Heart left ventricle (tissue), 16 donors: ENCODE data around the gene WRAP53. TPM values are rescaled to one million over a fixed set of nuclear protein-coding genes. Genes with fewer than 3 reads are reported as not detected.

Source experiments
- ATAC-seq, 4 donors: fragments of 200-7000 bp; cut with Tn5 transposase; one replicate each; pipeline ENCODE4 v1.9.1; 2020 to 2022; ENCODE audit warnings: moderate library complexity in 4 of 4, mild to moderate bottlenecking in 3 of 4, moderate number of reproducible peaks in 1 of 4
- DNase-seq, 5 donors: peaks; one replicate each; pipeline ENCODE4 v3.0.0-alpha.2; 2020
- H3K27ac ChIP-seq, 12 donors: fragments of 200-600 bp; sonication (generic) in 4 of 12; one replicate each; pipeline versions ENCODE4 v1.5.0 to v1.8.0; 2016 to 2022; ENCODE audit warnings: mild to moderate bottlenecking in 2 of 12
- H3K27me3 ChIP-seq, 9 donors: fragments of 200-600 bp; sonication (generic) in 2 of 9; one replicate each; pipeline versions ENCODE4 v1.5.1 to v1.8.0; 2016 to 2022; ENCODE audit warnings: mild to moderate bottlenecking in 3 of 9
- H3K36me3 ChIP-seq, 9 donors: fragments of 200-600 bp; sonication (generic) in 2 of 9; one replicate each; pipeline versions ENCODE4 v1.5.0 to v1.8.0; 2018 to 2022; ENCODE audit warnings: mild to moderate bottlenecking in 2 of 9
- H3K4me1 ChIP-seq, 12 donors: fragments of 200-600 bp; sonication (generic) in 4 of 12; one replicate each; pipeline versions ENCODE4 v1.5.0 to v1.8.0; 2016 to 2022; ENCODE audit warnings: mild to moderate bottlenecking in 3 of 12
- H3K4me3 ChIP-seq, 12 donors: fragments of 200-600 bp; sonication (generic) in 4 of 12; one replicate each; pipeline versions ENCODE4 v1.5.0 to v1.8.0; 2017 to 2022; ENCODE audit warnings: mild to moderate bottlenecking in 9 of 12, moderate library complexity in 4 of 12
- H3K9me3 ChIP-seq, 12 donors: fragments of 200-600 bp; sonication (generic) in 4 of 12; one replicate each; pipeline versions ENCODE4 v1.5.0 to v1.8.0; 2016 to 2022; ENCODE audit warnings: mild to moderate bottlenecking in 1 of 12
- CTCF ChIP-seq, 12 donors: fragments of 200-600 bp; sonication (generic) in 4 of 12; IDR thresholded peaks; one replicate each; pipeline versions ENCODE4 v1.5.0 to v1.8.0; 2018 to 2022; ENCODE audit warnings: antibody characterized with exemption in 12 of 12, mild to moderate bottlenecking in 5 of 12
- POLR2A ChIP-seq, 2 donors: fragments of 450-650 bp; IDR thresholded peaks; one replicate each; pipeline ENCODE4 v1.6.1; 2017; ENCODE audit warnings: antibody characterized with exemption in 2 of 2, mild to moderate bottlenecking in 2 of 2, moderate library complexity in 2 of 2
- WGBS, 4 donors: extraction: QIAGEN DNeasy Blood & Tissue Kit in 2 of 4; methylation state at CpG; one replicate each; pipeline versions ENCODE4 v1.1.5 to v1.1.7; 2013 to 2018; 5-methylcytosine and 5-hydroxymethylcytosine counted together
- intact Hi-C, 10 donors: fragments of 100-400 bp; cut with DNase I; formaldehyde crosslinking; loops; one replicate each; pipeline versions ENCODE4 v1.11.1 to v1.14.2; 2022
- polyA plus RNA-seq, 2 donors: library from polyadenylated mRNA; stranded (reverse); fragments of 200-250 nt; gene quantifications; one replicate each; pipeline ENCODE4 v1.2.3, GENCODE V29; 2013
- total RNA-seq, 9 donors: library from RNA; depleted of rRNA in 2 of 9; stranded (reverse); fragments of >200 nt in 2 of 9; fragmentation: NEBNext Ultra II Directional in 3 of 9; extraction: Animal tissue kit (Norgen Biotek cat#: 25700) in 3 of 9; gene quantifications; one replicate each; pipeline versions ENCODE4 v1.1.0 to v1.2.4, GENCODE V29; 2016 to 2023
- donor health status: ischemic (EF 13 %, LVEDD 7.1; RV severe dilation, severe dysfunction).
- donor health status: healthy with polysubstance abuse.
- donor health status: DM: no; HTN: yes; CAD: no.
- donor health status: DM: no; HTN: no; CAD: no.
- donor health status: ischemic (EF 25% LVEDD 6.9; RV normal size, moderate dysfunction).
- donor health status: ischemic (EF 25% LVEDD 5.7; RV mildly dilated, moderate dysfunction).
- donor health status: healthy.
- donor health status: DM: yes; HTN: yes; CAD: no.
- donor health status: ischemic (EF 35%, LVEDD 5.7; RV mildly dilated, moderate dysfunction).
- donor health status: nonischemic (EF 11% LVEDD 7.7; RV severe dilation, severe dysfunction).
- donor health status: DM: yes; HTN: yes; CAD: no.
- donor health status: PGD.
- donor health status: ischemic (EF 29% LVEDD 5.4; RV normal size, mild dysfunction).
- donor health status: nonischemic (EF 23%, LVEDD 6.1; RV moderate dilation, normal function).

Gene WRAP53
- total and polyA plus RNA-seq, 11 donors = 3.7 to 12.0 (median 5.0) TPM

GRCh38 chr17:7697828-7698588 is 9.7 kb downstream of the WRAP53 start:
- 96 to 99% (median 96%) methylated on average over 4 of the region's 4 CpGs for WGBS, 4 donors
- H3K36me3 ChIP-seq = peaks cover 0 to 48% (median 24%) of the 10 kb centered on the region in 9 donors

DNA sequence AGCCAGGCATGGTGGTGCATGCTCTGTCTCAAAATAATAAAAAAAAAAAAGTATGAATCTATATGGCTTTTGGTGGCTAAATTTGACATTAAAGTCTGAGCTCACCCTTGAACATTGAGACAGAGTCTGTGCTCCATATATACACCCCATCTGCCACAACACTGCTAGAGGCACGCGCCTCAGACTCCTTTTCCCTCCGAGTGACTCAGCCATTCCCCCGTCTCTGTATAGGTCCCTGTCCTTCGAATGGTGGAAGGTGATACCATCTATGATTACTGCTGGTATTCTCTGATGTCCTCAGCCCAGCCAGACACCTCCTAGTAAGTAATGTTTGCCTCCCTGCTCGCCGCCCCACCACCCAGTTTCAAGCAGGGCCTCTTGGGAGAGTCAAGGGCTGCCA is 12.2 kb downstream of the WRAP53 start:
- DNase-seq (no peak), ATAC-seq (no peak)
- 96 to 98% (median 96%) methylated on average over 7 of the region's 7 CpGs for WGBS, 4 donors
- intact Hi-C loops = no loop called here
- peaks cover 11 to 21% (median 19%) of the 10 kb centered on the region in 9 donors for H3K27me3 ChIP-seq
- H3K27ac ChIP-seq = no peak overlapping the region
- H3K36me3 ChIP-seq = peaks cover 0 to 27% (median 16%) of the 10 kb centered on the region in 9 donors
- H3K4me1 ChIP-seq = peaks cover 5 to 23% (median 13%) of the 10 kb centered on the region in 12 donors
- TF ChIP-seq POLR2A (IDR thresholded peaks at IDR 0.05) (no peak), CTCF (IDR thresholded peaks at IDR 0.05) (no peak)
- no peak overlapping the region for H3K4me3 ChIP-seq
- H3K9me3 ChIP-seq = no peaks in the 10 kb centered on the region

More at GRCh38 chr17:7697828-7698588, 9.7 kb downstream of the WRAP53 start:
- ATAC-seq (no peak), DNase-seq (no peak)
- H3K9me3 ChIP-seq = no peaks in the 10 kb centered on the region
- H3K27ac ChIP-seq = no peak overlapping the region
- H3K4me1 ChIP-seq = no peaks in the 10 kb centered on the region
- intact Hi-C loops = no loop called here
- H3K4me3 ChIP-seq = no peak overlapping the region
- no peaks in the 10 kb centered on the region for H3K27me3 ChIP-seq
- TF ChIP-seq CTCF (IDR thresholded peaks at IDR 0.05) (no peak), POLR2A (IDR thresholded peaks at IDR 0.05) (no peak)

- 88 to 94% (median 92%) methylated on average over 7 to 14 of the region's 14 CpGs for WGBS, 4 donors
- peaks cover 5 to 29% (median 15%) of the 10 kb centered on the region in 12 donors for H3K4me1 ChIP-seq
- no peak overlapping the region for H3K27ac ChIP-seq
- no peak for TF ChIP-seq CTCF (IDR thresholded peaks at IDR 0.05)
- TF ChIP-seq POLR2A (IDR thresholded peaks at IDR 0.05) = no peak
- no peak overlapping the region for H3K4me3 ChIP-seq
- H3K27me3 ChIP-seq = peaks cover 13 to 32% (median 25%) of the 10 kb centered on the region in 9 donors
- no peak for ATAC-seq
- H3K9me3 ChIP-seq = no peaks in the 10 kb centered on the region
- intact Hi-C loops = no loop called here
- DNase-seq = no peak
- peaks cover 0 to 21% (median 13%) of the 10 kb centered on the region in 9 donors for H3K36me3 ChIP-seq
These were observed 13.4 kb downstream of the WRAP53 start for GRCh38 chr17:7701681-7702080.

DNA sequence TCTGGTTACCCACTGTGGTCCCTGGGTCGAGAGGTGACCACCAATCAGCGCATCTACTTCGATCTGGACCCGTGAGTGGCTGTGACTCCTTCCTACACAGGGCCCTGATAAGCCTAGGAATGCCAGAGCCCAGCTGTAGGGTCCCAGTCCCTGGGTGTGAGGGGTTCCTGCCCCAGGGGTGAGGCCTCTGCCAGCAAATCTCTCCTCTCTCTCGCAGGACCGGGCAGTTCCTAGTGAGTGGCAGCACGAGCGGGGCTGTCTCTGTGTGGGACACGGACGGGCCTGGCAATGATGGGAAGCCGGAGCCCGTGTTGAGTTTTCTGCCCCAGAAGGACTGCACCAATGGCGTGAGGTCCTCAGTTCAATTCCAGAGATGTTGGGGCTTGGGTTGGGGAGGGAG is 14.5 kb downstream of the WRAP53 start:
- H3K27me3 ChIP-seq = peaks cover 13 to 40% (median 25%) of the 10 kb centered on the region in 9 donors
- WGBS, 4 donors = 75 to 90% (median 84%) methylated on average over 6 to 13 of the region's 13 CpGs

More for the DNA sequence above, 14.5 kb downstream of the WRAP53 start:
- Histone ChIP-seq H3K27ac (no peak overlapping the region), H3K36me3 (peaks cover 0 to 21% (median 13%) of the 10 kb centered on the region in 9 donors), H3K9me3 (no peaks in the 10 kb centered on the region), H3K4me3 (no peak overlapping the region), H3K4me1 (peaks cover 5 to 29% (median 15%) of the 10 kb centered on the region in 12 donors)
- ATAC-seq (no peak), DNase-seq (no peak)
- intact Hi-C loops = no loop called here
- no peak for TF ChIP-seq POLR2A (IDR thresholded peaks at IDR 0.05)
- no peak for TF ChIP-seq CTCF (IDR thresholded peaks at IDR 0.05)
